Astrocyte (in vitro differentiated cells and primary cell): ENCODE measurements around the gene RAD54L2. TPM values are rescaled to one million over a fixed set of nuclear protein-coding genes. Genes with fewer than 3 reads are reported as not detected.
"Not testable (repeated sequence)": the region's sequence is repeated elsewhere in the genome, so short reads cannot be mapped to it uniquely, and the experiment has no call there.

Source experiments
- DNase-seq: peaks from one replicate; pipeline ENCODE4 v3.0.0-alpha.2; 2010; ENCODE audit warnings: low read depth
- FAIRE-seq: peaks from 2 replicates; lab custom pipeline; 2011; peaks lifted over from hg19 to GRCh38; lab: Jason Lieb, UNC
- H2AFZ ChIP-seq: 2 replicates; pipeline ENCODE4 v1.6.0; 2012; ENCODE audit warnings: low read depth, low read length, inconsistent platforms
- H3K27ac ChIP-seq: 2 replicates; pipeline ENCODE4 v1.5.1; 2011; ENCODE audit warnings: low read depth, low read length, inconsistent platforms
- H3K27me3 ChIP-seq: 2 replicates; pipeline ENCODE4 v1.6.0; 2011; ENCODE audit warnings: low read length, inconsistent platforms; ENCODE audit not compliant: insufficient read depth
- H3K36me3 ChIP-seq: 2 replicates; pipeline ENCODE4 v1.5.1; 2011; ENCODE audit warnings: low read length, inconsistent platforms; ENCODE audit not compliant: insufficient read depth
- H3K4me1 ChIP-seq: 2 replicates; pipeline ENCODE4 v1.5.1; 2011; ENCODE audit warnings: low read length, inconsistent platforms; ENCODE audit not compliant: insufficient read depth
- H3K4me2 ChIP-seq: 2 replicates; pipeline ENCODE4 v1.6.0; 2012; ENCODE audit warnings: low read length, inconsistent platforms
- H3K4me3 ChIP-seq: 2 replicates; pipeline ENCODE4 v1.5.1; 2011; ENCODE audit warnings: low read depth, mild to moderate bottlenecking, low read length, inconsistent platforms; ENCODE audit not compliant: insufficient read depth
- H3K79me2 ChIP-seq: 2 replicates; pipeline ENCODE4 v1.6.0; 2012; ENCODE audit warnings: mild to moderate bottlenecking, low read length, inconsistent platforms; ENCODE audit not compliant: insufficient read depth
- H3K9ac ChIP-seq: 2 replicates; pipeline ENCODE4 v1.6.0; 2012; ENCODE audit warnings: mild to moderate bottlenecking, low read length, inconsistent platforms
- H3K9me3 ChIP-seq: 2 replicates; pipeline ENCODE4 v1.5.1; 2012; ENCODE audit warnings: low read depth, mild to moderate bottlenecking, low read length, inconsistent platforms; ENCODE audit not compliant: insufficient read depth
- H4K20me1 ChIP-seq: 2 replicates; pipeline ENCODE4 v1.6.0; 2012; ENCODE audit warnings: low read length, inconsistent platforms; ENCODE audit not compliant: insufficient read depth
- H3K27ac Mint-ChIP-seq: one replicate; pipeline ENCODE4 v1.8.0; 2021; ENCODE audit warnings: mild to moderate bottlenecking, mixed read lengths; ENCODE audit not compliant: unreplicated experiment
- H3K27me3 Mint-ChIP-seq: one replicate; pipeline ENCODE4 v1.8.0; 2021; ENCODE audit warnings: low read depth, mixed read lengths; ENCODE audit not compliant: unreplicated experiment
- H3K36me3 Mint-ChIP-seq: one replicate; pipeline ENCODE4 v1.8.0; 2021; ENCODE audit warnings: low read depth, mixed read lengths; ENCODE audit not compliant: unreplicated experiment
- H3K4me1 Mint-ChIP-seq: one replicate; pipeline ENCODE4 v1.8.0; 2021; ENCODE audit warnings: low read depth, mixed read lengths; ENCODE audit not compliant: unreplicated experiment
- H3K4me3 Mint-ChIP-seq: one replicate; pipeline ENCODE4 v1.8.0; 2021; ENCODE audit warnings: mild to moderate bottlenecking, moderate library complexity, mixed read lengths; ENCODE audit not compliant: unreplicated experiment
- H3K9me3 Mint-ChIP-seq: one replicate; pipeline ENCODE4 v1.8.0; 2021; ENCODE audit warnings: mild to moderate bottlenecking, mixed read lengths; ENCODE audit not compliant: unreplicated experiment
- EZH2 ChIP-seq: IDR thresholded peaks from 2 replicates; pipeline ENCODE4 v1.6.1; 2012; ENCODE audit warnings: mild to moderate bottlenecking, low read length, inconsistent platforms; ENCODE audit not compliant: insufficient read depth
- total RNA-seq: library from RNA; stranded (reverse); gene quantifications from 2 replicates; pipeline ENCODE4 v1.2.1, GENCODE V29; 2021
- TF ChIP-seq, protein P1 (sequence below): IDR thresholded peaks from 2 replicates; pipeline ENCODE4 v1.5.1; 2011; ENCODE audit warnings: low read depth, mild to moderate bottlenecking, inconsistent platforms, low read length, moderate library complexity; ENCODE audit not compliant: insufficient read depth

The RAD54L2 gene
- total RNA-seq, 1 donor from 2014 or later = 29.2 TPM

GRCh38 chr3:51557993-51558392 is 19.5 kb downstream of the RAD54L2 start:
- peaks cover 51% of the 10 kb centered on the region for H3K79me2 ChIP-seq
- no peak overlapping the region for H3K4me3 ChIP-seq
- no peak overlapping the region for H3K4me2 ChIP-seq
- H3K9ac ChIP-seq = no peak overlapping the region
- DNase-seq (no peak), FAIRE-seq (no peak)
- H3K27ac Mint-ChIP-seq = no peak overlapping the region
- no peaks in the 10 kb centered on the region for H3K4me1 ChIP-seq
- H3K27me3 ChIP-seq = no peaks in the 10 kb centered on the region
- H3K27ac ChIP-seq = no peak overlapping the region
- H3K27me3 Mint-ChIP-seq = no peaks in the 10 kb centered on the region
- TF ChIP-seq EZH2 = no peak
- TF ChIP-seq, protein P1, sequence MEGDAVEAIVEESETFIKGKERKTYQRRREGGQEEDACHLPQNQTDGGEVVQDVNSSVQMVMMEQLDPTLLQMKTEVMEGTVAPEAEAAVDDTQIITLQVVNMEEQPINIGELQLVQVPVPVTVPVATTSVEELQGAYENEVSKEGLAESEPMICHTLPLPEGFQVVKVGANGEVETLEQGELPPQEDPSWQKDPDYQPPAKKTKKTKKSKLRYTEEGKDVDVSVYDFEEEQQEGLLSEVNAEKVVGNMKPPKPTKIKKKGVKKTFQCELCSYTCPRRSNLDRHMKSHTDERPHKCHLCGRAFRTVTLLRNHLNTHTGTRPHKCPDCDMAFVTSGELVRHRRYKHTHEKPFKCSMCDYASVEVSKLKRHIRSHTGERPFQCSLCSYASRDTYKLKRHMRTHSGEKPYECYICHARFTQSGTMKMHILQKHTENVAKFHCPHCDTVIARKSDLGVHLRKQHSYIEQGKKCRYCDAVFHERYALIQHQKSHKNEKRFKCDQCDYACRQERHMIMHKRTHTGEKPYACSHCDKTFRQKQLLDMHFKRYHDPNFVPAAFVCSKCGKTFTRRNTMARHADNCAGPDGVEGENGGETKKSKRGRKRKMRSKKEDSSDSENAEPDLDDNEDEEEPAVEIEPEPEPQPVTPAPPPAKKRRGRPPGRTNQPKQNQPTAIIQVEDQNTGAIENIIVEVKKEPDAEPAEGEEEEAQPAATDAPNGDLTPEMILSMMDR = no peak
- H3K9me3 Mint-ChIP-seq = no peaks in the 10 kb centered on the region
- no peak overlapping the region for H3K4me3 Mint-ChIP-seq
- peaks cover 55% of the 10 kb centered on the region for H4K20me1 ChIP-seq
- no peaks in the 10 kb centered on the region for H3K9me3 ChIP-seq
- H2AFZ ChIP-seq = no peak overlapping the region
- H3K4me1 Mint-ChIP-seq = peaks cover 8% of the 10 kb centered on the region
- H3K36me3 ChIP-seq = peaks cover 4% of the 10 kb centered on the region
- peaks cover 12% of the 10 kb centered on the region for H3K36me3 Mint-ChIP-seq

DNA sequence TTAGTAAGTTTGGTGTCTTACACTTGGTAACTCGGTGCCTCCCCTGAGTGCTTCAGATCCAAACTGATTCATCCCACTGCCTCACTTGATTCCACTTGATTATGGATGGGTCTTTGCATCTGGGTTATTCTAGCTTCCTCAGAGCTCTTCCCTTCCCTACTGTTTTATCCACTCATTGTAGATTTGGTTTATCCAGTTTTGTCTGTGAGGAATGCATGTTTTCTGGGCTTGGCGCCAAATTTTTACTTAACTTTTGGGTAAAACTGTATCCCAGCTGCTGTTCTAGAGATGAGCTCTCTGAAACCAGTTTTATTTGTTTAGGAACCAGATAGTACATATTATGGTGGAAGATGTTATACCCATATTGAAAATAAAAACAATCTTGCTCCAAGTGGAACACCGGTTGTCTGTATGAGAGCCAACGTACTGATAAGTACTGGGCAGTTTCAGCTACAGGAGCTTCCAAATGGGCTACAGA is 20.9 kb downstream of the RAD54L2 start:
- H3K36me3 ChIP-seq = peaks cover 3% of the 10 kb centered on the region
- no peak overlapping the region for H3K4me3 ChIP-seq
- no peak overlapping the region for H3K4me2 ChIP-seq
- FAIRE-seq (no peak), DNase-seq (peak; percentile 57)
- no peaks in the 10 kb centered on the region for H3K9me3 ChIP-seq
- H3K27ac ChIP-seq = no peak overlapping the region
- TF ChIP-seq, protein P1 = no peak
- no peak for TF ChIP-seq EZH2
- no peaks in the 10 kb centered on the region for H3K27me3 ChIP-seq
- no peak overlapping the region for H3K27ac Mint-ChIP-seq
- H3K36me3 Mint-ChIP-seq = peaks cover 11% of the 10 kb centered on the region
- peaks cover 57% of the 10 kb centered on the region for H3K79me2 ChIP-seq
- H3K4me3 Mint-ChIP-seq = no peak overlapping the region
- no peaks in the 10 kb centered on the region for H3K4me1 ChIP-seq
- no peaks in the 10 kb centered on the region for H3K9me3 Mint-ChIP-seq
- peaks cover 60% of the 10 kb centered on the region for H4K20me1 ChIP-seq
- no peaks in the 10 kb centered on the region for H3K27me3 Mint-ChIP-seq
- H3K4me1 Mint-ChIP-seq = peaks cover 13% of the 10 kb centered on the region
- no peak overlapping the region for H2AFZ ChIP-seq
- no peak overlapping the region for H3K9ac ChIP-seq

DNA sequence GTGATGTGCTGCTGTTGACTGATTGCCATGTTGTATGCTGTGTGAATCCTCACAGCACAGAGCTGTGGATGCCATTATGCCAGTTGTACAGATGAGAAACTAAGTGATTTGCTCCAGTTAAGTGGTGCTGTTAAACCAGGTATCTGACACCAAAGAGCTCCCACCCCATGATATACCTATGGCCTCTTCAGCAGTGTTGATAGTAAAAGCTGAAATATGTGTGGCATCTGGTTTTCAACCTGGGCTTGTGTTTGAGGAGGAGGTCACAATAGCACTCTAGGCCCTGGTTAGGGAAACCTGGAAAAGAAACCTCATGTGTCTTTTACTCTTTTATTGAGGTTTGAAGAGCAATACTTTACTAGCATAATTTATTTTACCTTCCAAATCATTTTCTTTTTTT is 21.4 kb downstream of the RAD54L2 start:
- Histone ChIP-seq H3K4me1 (no peaks in the 10 kb centered on the region), H4K20me1 (peaks cover 61% of the 10 kb centered on the region), H3K27ac (no peak overlapping the region), H3K27me3 (no peaks in the 10 kb centered on the region), H2AFZ (no peak overlapping the region), H3K36me3 (no peaks in the 10 kb centered on the region), H3K9ac (no peak overlapping the region), H3K4me2 (no peak overlapping the region), H3K4me3 (no peak overlapping the region), H3K9me3 (no peaks in the 10 kb centered on the region), H3K79me2 (peaks cover 57% of the 10 kb centered on the region)
- FAIRE-seq = no peak
- Mint-ChIP-seq H3K4me3 (no peak overlapping the region), H3K4me1 (peaks cover 13% of the 10 kb centered on the region), H3K27me3 (no peaks in the 10 kb centered on the region), H3K27ac (no peak overlapping the region), H3K36me3 (peaks cover 11% of the 10 kb centered on the region), H3K9me3 (no peaks in the 10 kb centered on the region)
- DNase-seq = no peak
- TF ChIP-seq, protein P1 = no peak
- no peak for TF ChIP-seq EZH2

DNA sequence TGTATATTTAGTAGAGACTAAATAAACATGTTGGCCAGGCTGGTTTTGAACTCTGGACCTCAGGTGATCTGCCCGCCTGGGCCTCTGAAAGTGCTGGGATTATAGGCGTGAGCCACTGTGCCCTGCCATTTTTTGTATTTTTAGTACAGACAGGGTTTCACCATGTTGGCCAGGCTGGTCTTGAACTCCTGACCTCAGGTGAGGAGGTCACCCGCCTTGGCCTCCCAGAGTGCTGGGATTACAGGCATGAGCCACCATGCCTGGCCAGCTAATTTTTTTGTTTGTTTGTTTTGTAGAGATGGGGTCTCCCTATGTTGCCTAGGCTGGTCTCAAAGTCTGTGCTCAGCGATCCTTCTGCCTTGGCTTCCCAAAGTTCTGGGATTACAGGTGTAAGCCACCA is 23.9 kb downstream of the RAD54L2 start:
- not testable (repeated sequence) for H2AFZ ChIP-seq, H3K9ac ChIP-seq, H3K4me2 ChIP-seq, FAIRE-seq, H3K27ac ChIP-seq, H3K4me3 ChIP-seq, H3K9me3 Mint-ChIP-seq, H3K4me1 ChIP-seq, H3K36me3 ChIP-seq, H3K27me3 Mint-ChIP-seq, H3K4me3 Mint-ChIP-seq, H3K9me3 ChIP-seq, H3K27ac Mint-ChIP-seq, DNase-seq, H3K36me3 Mint-ChIP-seq, H3K27me3 ChIP-seq
- H3K4me1 Mint-ChIP-seq = peaks cover 13% of the 10 kb centered on the region
- Histone ChIP-seq H4K20me1 (peaks cover 62% of the 10 kb centered on the region), H3K79me2 (peaks cover 68% of the 10 kb centered on the region)
